Stimulated activated CD4-positive, alpha-beta T cell treated with anti-CD3 and anti-CD28 coated beads, TNF-alpha, amount 100 ng/mL, for 24 hours (primary cell): ENCODE results near the gene ILK.
A peak's percentile ranks its signal among the peaks of the same experiment; 100 is the strongest.

Source experiments
- DNase-seq, 3 experiments: peaks; one replicate each; pipeline ENCODE4 v3.0.0-alpha.2; 2020; ENCODE audit warnings: low read depth in 3 of 3

Gene ILK

DNA sequence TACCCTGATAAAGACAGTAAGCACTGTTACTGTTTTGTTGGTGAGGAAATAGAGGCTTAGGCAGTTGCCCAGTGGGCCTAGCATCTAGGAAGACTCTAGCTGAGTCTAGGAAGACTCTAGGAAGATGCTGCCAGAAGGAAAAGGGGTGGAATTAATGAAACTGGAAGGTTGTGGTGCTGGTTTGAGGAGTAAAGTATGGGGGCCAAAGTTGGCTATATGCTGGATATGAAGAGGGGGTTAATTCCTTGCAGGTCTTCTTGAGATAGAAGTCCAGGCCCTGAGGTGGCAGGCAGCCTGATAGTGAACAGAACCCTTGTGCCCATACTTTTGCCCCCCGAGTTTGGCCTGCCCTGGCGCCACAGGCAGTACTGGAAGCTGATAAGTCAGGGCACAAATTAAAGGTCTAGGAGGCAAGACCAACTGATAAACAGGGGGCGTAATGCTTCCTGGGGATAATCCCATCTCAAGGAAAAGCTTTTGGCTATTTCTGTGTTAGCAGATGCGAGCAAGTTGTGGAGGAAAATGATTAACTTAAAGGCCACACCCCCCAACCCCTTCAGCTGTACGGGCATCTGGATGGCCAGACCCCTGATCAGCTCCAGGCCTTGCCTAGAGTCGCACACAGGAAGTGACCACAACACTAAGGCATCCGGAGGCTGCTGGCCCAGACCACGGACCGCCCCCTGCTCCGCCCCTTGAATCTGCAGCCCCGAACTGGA lies 3.1 kb downstream of the ILK start:
- peak in 1 of 3 experiments; percentile 61 for DNase-seq

DNA sequence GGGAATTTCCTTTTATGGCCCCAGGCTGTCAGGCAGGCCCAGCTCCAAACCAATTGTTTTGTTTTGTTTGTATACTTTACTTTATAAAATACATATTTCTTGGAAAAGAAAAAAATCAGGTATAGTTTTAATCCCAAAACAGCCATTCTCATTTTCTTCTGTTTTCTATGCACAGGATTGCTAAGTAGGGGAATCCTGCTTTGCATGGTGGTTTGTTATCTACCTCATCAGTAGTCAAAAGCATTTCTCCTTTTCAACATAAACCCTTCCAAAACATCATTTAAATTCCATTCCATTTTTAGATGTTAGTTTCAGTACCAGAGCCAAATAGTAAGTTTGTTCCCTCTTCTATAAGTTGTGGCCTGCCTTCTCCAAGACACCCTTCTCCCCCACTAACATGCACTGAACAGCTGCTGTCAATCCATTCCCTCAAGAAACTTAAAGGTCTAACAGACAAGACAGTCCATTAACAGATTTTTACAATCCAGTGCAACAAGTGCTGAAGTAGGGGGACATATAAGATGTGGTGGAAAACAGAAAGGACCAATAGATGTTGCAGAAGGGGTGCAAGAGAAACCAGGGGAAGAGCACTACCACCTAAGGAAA lies 3.7 kb downstream of the ILK start:
- DNase-seq = no peak

DNA sequence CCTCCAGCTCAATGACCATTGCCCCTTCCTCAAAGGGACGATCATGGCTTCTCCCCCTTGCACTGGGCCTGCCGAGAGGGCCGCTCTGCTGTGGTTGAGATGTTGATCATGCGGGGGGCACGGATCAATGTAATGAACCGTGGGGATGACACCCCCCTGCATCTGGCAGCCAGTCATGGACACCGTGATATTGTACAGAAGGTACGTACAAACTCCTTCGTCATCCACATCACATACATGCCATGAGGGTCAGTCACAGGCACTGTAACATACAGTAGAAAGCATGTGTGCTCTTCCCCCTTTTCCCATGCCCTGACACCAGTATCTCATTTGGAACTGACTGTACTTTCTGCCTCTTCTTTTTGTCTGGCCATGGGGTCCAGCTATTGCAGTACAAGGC lies 4.4 kb downstream of the ILK start:
- DNase-seq = no peak

DNA sequence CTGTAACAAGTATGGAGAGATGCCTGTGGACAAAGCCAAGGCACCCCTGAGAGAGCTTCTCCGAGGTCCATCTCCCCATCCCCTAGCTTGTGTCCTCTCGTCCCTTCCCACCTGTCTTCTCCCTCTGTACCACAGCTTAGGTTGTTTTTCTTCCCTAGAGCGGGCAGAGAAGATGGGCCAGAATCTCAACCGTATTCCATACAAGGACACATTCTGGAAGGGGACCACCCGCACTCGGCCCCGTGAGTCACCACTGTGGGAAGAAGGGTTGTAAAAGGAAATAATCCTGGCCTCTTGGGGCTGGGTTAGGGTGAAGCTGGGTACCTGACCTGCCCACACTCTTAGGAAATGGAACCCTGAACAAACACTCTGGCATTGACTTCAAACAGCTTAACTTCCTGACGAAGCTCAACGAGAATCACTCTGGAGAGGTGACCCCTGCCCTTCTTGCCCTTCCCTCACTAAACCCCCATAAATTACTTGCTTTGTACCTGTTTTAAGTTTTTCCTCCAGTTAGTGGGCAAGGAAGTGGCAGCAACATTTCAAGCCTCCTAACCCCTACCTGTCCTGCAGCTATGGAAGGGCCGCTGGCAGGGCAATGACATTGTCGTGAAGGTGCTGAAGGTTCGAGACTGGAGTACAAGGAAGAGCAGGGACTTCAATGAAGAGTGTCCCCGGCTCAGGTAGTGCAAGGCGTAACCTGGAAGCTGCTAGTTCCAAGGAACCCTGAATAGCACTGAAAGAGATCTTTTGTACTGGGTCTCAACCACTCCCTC lies 5.3 kb downstream of the ILK start:
- DNase-seq = no peak

DNA sequence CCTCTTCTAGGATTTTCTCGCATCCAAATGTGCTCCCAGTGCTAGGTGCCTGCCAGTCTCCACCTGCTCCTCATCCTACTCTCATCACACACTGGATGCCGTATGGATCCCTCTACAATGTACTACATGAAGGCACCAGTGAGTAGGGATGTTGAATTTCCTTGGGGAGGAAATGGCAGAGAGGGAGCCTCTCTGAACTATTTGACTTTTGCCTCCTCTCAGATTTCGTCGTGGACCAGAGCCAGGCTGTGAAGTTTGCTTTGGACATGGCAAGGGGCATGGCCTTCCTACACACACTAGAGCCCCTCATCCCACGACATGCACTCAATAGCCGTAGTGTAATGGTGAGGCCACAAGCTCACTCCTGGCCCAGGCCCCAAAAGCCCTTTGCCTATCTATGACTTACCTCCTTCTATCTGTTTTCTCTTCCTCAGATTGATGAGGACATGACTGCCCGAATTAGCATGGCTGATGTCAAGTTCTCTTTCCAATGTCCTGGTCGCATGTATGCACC lies 6.0 kb downstream of the ILK start:
- DNase-seq = no peak

DNA sequence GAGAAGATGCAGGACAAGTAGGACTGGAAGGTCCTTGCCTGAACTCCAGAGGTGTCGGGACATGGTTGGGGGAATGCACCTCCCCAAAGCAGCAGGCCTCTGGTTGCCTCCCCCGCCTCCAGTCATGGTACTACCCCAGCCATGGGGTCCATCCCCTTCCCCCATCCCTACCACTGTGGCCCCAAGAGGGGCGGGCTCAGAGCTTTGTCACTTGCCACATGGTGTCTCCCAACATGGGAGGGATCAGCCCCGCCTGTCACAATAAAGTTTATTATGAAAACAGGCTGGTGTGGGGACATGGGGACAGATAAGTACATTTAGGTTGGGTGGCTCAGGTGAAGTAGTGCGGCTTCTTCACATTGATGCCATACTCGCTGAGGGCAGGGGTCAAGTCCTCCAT lies 7.0 kb downstream of the ILK start:
- no peak for DNase-seq

DNA sequence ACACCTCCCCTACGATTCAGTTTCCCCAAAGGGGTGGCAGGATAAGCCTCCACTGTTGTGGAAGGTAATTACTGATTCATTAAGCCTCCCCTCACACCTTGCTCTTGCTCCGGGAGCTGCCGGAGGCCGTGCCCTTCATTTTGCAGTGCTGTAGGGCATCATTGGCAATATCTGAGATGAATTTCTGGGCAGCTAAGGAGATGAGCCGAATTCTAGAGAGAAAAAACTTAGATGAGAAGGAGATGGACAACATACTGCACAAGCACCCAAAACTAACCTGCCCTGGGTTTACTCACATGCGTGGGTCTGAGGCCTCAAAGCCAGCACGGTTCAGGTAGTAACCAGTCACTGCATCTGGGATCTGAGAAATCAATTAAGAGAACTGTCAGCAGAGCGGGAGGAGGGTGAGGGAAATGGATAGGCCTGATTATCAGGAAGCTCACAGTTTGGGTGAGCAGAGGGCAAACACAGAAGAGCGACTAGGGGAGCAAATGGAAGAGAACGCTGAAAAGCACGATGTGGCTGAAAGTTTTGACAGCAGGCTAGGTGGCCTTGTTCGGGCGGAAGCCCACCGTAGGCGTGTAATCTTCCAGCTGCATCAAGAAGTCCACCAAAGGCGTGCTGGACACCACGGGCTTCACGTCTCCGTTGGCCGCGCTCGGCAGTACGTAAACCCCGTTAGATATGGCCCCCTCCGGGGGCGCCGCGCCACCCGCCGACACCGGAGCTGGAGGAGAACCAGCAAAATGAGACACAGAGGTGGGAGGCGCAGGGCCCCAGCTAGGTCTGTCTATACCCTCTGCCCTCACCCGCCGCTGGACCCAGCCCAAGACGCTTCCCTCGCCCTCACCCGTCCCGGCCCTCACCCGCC lies 7.8 kb downstream of the ILK start:
- peak in 1 of 3 experiments; percentile 16 for DNase-seq

DNA sequence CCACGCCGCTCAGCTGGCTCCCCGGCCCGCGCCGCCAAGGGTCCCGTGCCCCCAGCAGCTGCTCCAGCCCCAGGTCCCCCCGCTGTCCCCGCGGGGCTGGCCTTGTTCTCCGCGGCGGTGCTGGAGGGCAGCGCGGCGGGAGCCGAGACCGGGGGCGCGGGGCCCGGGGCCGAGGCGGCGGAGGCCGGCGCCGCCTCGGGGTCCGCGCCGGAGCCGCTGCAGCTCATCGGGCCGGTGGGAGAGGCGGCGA lies 8.3 kb downstream of the ILK start:
- DNase-seq = no peak

DNA sequence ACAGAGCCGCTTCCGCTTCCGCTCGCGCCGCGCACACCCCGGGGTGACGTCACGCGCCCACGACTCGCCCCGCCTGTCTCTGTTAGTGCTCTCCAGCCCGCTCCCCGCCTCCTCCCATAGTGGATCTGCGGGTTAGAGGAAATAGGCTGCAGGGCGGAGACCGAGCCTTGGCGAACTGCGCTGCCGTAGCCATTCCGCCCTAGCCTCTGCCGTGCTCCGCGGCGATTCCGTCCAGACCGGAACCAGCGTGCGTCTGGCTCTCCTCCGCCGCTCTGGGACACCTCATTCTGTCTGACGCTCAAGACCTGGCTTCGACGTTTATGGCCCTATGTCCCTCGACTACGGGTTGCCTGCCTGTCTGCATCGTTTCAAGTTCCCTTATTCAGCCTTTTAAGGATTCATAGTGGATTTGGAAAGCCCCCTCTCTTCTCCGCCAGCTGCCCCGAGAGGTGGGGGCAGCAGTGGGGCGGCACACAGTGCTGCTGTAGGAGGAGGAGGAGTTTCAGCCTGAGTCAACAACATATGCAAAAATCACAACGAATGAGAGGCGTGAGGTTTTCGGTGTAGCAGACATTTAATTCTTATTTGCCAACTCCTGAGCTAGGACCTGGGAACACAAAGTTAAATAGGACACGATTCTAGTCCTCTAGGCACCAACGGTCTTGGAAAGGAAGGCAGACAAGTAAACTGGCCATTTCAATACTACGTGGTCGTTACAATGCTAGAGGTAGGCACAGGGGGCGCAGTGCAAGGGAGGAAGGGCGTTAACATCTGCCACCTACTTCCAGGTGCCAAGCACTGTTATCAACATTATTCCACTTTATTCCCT lies 8.9 kb downstream of the ILK start, which contains the start of gene TAF10:
TSS of gene TAF10 (minus strand) at position 4 of the 829 bp plus-strand sequence. CDS start 27 bp downstream, outside the sequence.
- peak; percentile 84 to 96 (median 92) for DNase-seq

DNA sequence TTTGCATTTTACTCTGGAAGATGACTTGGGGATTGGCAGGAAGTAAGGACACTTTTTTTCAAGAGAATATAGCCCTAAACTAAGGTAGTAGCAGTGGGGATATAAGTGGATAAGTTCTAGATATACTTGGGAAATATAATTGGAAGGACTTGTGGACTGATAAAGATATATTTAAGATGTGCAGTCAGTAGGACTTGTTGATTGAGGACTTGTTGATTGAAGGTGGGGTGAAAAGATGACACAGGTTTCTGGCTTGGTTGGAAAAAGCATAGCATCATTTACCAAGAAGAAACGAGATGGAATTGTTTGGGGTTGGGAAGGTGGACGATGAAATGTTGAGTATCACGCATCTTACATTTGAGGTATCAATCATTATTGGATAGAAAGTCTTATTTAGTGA lies 9.9 kb downstream of the ILK start:
- no peak for DNase-seq

DNA sequence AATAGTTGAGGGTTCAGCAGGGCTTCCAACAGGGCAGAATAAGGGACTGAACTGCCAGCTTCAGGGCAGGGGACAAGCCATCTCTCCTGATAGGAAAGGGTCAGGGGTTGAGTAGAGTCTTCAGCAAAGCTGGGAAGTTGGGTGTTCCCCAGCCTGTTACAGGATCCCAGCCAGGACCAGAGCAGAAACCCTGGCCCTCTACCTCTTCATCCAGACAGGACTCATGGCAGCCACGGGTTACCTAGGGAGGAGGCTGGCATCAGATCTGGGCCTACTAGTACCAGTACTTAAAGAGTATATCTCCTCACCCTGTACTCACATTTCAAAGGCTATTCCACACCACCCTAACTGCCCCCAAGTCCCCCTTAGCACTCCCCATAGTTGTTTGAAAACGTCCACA lies 10.9 kb downstream of the ILK start:
- DNase-seq = no peak

DNA sequence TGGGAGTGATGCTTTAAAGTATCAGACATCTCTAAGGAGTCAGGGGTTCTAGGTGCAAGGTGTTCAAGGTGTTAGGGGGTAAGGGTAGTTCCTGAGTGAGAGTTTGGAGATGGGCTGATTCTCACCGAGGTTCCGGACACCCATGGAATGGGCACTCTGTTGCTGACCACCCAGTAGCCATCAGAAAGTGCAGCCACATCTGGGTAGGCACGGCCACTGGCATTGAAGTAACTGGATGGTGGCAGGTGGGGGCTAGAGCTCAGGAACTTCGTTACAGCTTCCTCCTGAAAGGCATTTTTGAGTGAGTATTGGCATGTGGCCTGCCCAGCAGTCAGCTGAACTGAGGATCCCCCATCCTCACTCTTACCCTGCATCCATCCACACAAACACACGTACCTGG lies 11.5 kb downstream of the ILK start:
- no peak for DNase-seq

DNA sequence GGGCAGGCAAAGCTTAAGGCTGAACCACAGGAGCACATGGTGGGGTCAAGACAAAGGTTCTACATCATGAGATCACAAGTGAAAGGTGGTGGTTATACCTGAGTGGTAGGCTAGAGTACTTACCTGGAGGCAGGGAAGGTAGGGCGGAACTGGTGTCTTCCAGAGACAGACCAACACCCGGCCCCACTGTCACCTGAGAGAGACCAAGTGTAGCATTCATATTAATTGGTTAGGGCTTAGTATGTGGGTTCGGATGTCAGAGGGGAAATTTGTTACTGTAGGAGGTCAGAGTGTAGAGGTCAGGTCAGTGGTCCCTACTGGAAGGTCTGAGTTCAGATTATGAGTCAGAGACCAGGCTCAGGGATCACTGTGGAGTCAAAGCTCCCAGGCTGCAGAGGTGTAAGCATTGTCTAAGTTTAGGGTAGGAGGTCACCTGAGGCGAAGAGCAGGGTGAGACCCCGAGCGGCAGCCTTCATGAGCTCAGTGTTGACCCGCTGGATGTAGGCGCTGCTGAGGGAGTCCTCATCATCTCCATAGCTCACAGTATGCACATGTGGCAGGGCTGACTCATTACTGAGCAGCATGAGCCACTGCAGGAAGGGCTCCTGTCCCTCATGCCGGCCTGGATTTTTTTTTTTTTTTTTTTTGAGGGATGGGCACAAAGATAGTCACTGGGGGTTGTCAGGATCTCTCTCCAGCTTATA lies 12.5 kb downstream of the ILK start:
- DNase-seq = no peak

DNA sequence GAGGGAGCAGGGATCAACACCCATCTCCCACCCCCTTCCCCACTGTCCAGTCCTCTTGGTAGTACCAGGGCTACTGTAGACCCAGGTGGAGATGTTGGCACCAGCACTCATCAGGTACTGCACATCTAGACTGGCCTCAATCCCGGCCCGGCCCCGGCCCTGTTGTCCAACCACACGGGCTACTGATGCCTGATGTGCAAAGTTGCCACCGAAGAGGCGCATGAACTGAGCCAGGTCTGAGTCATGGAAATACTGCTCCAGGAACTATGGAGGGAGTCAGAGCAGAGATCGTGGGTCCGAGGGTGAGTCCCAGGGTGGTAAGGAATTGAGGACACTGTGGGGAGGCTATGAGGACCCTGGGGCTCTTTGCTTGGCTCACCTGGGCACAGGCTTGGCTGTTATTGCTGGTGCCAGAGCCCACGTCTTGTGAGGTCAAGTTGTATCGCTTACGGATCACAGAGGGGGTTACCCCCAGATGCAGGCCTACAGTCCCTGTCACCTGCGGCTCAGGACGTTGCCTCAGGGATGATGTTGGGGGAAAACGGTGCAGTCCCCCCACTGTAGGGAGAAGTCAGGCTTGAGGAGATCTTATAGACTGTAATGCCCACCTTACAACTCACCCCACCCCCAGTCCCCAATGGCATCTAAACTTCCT lies 13.1 kb downstream of the ILK start:
- DNase-seq = no peak

DNA sequence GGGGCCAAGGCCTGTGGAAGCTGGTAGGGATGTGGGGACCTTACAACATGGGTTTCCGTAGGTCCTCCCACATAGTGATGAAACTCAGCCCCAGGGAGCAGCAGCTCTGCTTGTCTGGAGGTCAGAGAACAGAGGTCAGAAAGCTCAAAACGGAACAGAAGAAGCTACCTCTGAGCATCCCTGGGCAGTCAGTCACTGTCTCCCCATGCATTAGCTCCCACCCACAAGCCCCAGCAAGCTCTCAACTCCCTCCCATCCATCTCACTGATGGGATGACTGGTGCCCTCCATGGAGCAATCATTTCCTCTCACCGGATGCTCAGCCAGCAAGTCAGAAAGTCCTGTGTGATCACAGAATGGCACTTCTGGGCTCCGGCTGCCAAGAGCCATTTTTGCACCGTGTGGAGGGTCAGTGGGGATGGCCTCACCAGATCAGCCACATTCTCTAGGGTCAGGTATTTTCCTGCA lies 13.8 kb downstream of the ILK start:
- DNase-seq = no peak

DNA sequence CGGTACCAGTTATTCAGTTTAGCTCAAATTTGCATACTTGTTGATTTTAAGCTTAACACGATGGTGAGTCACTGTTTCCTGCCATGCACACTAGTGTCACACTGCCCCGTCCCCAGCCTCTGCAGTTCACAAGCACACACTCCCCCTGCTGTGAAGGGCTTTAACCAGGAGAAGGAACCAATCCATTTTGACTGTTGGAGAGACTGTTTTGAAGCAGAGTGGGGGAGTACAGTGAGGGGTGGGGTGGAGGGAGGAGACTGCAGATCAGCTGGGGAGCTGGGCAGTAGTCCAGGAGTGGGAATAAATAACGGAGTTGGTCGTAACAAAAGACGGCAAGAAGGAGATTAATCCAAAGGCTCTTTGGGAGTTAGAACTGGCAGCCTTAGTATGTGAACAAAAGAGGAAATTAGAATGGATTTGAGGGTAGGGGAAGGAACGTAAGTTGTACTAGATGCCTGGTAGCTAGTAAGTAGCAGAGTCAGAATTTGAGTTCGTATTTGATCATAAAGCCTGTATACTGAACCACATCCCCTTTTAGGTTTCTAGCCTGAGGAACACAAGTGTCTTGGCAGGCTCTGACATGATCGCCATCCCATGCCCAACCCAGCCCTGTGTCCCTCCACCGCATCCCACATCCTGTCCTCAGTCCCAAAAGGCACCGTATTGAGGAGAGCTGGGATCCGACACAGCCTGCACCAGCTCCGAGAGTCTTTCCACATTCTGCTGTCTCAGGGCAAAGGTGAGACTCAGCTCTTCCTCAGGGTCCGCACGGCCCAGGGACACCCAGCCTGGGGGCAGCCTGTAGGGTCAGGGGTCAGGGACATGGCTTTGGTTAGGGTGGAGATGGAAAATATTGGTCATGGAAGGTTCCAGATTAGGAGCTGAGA lies 14.8 kb downstream of the ILK start:
- peak; percentile 49 to 58 (median 51) for DNase-seq

DNA sequence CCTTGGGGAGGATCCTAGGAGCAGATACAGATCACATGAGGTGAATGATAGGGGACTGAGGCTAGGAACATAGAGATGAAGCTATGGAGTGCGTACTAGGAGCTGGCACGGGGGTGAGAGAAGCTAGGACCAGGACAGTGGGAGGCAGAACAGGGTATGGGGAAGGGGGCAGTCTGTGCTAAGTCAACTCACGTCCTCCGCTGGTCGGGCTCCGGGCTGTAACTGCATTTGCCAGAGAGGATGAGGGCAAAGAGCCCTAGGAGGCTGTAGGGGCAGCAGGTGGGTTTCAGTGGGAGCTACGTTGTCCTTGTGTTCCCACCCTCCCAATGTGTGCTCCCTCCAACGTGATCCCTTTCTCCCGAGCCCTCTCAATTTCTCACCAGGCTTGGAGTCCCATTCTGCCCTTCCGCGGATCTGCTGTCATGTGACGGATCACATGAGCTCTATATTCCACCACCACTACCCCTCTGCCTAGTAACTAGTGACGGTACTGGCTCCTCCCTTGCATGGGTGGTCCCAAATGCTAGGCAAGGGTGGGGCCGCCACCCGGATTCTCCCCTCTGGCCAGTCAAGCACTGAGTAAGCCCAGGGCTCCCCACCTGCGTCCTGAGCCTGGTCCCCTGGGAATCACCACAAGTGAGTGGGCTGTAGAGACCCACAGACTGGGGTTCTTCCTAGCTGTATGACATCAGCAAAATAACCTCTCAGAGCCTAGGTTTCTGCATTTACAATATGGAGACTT lies 15.6 kb downstream of the ILK start, which contains the start of gene TPP1:
TSS of gene TPP1 (minus strand) at position 419 of the 742 bp plus-strand sequence. CDS start at position 397, 22 bp downstream.
- peak; percentile 78 to 85 (median 83) for DNase-seq

DNA sequence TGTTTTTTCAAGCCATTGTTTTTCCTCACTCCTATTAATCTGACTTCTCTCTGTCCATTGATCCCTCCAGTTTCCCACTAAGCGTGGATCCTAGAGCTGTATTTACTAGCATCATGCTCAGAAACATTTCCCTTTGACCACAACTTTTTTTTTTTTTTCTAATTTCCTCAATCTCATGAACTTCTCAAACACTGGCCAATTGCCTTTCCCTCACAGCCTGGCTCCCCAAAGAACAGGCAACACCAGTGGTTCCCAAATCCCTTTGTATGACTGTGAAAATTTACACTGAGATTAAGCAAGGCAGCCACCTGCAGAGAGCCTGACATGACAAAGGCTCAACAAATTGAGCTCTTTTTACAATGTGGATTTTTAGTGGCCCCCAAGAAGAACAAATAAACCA lies 17.1 kb downstream of the ILK start:
- no peak for DNase-seq
